ENCODE measurements around the gene KRTAP5-6. TPM values are rescaled to one million over a fixed set of nuclear protein-coding genes. Genes with fewer than 3 reads are reported as not detected.

The KRTAP5-6 gene
- total RNA-seq, 1 donor from 2014 or later: not detected

- peak; percentile 36 for FAIRE-seq
- no peak for DNase-seq (ENCODE audit: low read depth)
- H3K36me3 ChIP-seq (ENCODE audit: control insufficient read depth, insufficient read depth, low read length): no peaks in the 10 kb centered on the region
- no peak overlapping the region for H3K4me3 ChIP-seq (ENCODE audit: low read depth, low read length)
- TF ChIP-seq CTCF (IDR thresholded peaks at IDR 0.05; ENCODE audit: insufficient read depth, low read length, severe bottlenecking): no peak
- H3K27me3 ChIP-seq (ENCODE audit: control insufficient read depth, insufficient read depth, low read length): no peaks in the 10 kb centered on the region
Measured at GRCh38 chr11:1651411-1651980, 45.5 kb upstream of the KRTAP5-6 start.

GRCh38 chr11:1652026-1652425 lies 45.0 kb upstream of the KRTAP5-6 start:
- TF ChIP-seq CTCF (IDR thresholded peaks at IDR 0.05; ENCODE audit: insufficient read depth, low read length, severe bottlenecking): no peak
- no peak for FAIRE-seq
- Histone ChIP-seq H3K36me3 (ENCODE audit: control insufficient read depth, insufficient read depth, low read length) (no peaks in the 10 kb centered on the region), H3K27me3 (ENCODE audit: control insufficient read depth, insufficient read depth, low read length) (no peaks in the 10 kb centered on the region), H3K4me3 (ENCODE audit: low read depth, low read length) (no peak overlapping the region)
- no peak for DNase-seq (ENCODE audit: low read depth)

GRCh38 chr11:1652442-1652770 lies 44.6 kb upstream of the KRTAP5-6 start:
- Histone ChIP-seq H3K27me3 (ENCODE audit: control insufficient read depth, insufficient read depth, low read length) (no peaks in the 10 kb centered on the region), H3K4me3 (ENCODE audit: low read depth, low read length) (no peak overlapping the region), H3K36me3 (ENCODE audit: control insufficient read depth, insufficient read depth, low read length) (no peaks in the 10 kb centered on the region)
- no peak for TF ChIP-seq CTCF (IDR thresholded peaks at IDR 0.05; ENCODE audit: insufficient read depth, low read length, severe bottlenecking)
- FAIRE-seq: no peak
- DNase-seq (ENCODE audit: low read depth): no peak

- Histone ChIP-seq H3K27me3 (ENCODE audit: control insufficient read depth, insufficient read depth, low read length) (no peaks in the 10 kb centered on the region), H3K4me3 (ENCODE audit: low read depth, low read length) (no peak overlapping the region), H3K36me3 (ENCODE audit: control insufficient read depth, insufficient read depth, low read length) (no peaks in the 10 kb centered on the region)
- FAIRE-seq (no peak), DNase-seq (ENCODE audit: low read depth) (no peak)
- TF ChIP-seq CTCF (IDR thresholded peaks at IDR 0.05; ENCODE audit: insufficient read depth, low read length, severe bottlenecking): peak; percentile 94
Measured at GRCh38 chr11:1652771-1653540, 44.0 kb upstream of the KRTAP5-6 start.

GRCh38 chr11:1653541-1654387 lies 43.2 kb upstream of the KRTAP5-6 start:
- no peak for TF ChIP-seq CTCF (IDR thresholded peaks at IDR 0.05; ENCODE audit: insufficient read depth, low read length, severe bottlenecking)
- Histone ChIP-seq H3K36me3 (ENCODE audit: control insufficient read depth, insufficient read depth, low read length) (no peaks in the 10 kb centered on the region), H3K27me3 (ENCODE audit: control insufficient read depth, insufficient read depth, low read length) (no peaks in the 10 kb centered on the region), H3K4me3 (ENCODE audit: low read depth, low read length) (no peak overlapping the region)
- no peak for DNase-seq (ENCODE audit: low read depth)
- no peak for FAIRE-seq

Measured in bronchial epithelial cell (primary cell).